NCI-H146 treated with DMSO at 0.1 percent for 48 hours (cell line): ENCODE data around the gene DRC1.

Source experiments
- DNase-seq: peaks from one replicate; lab custom pipeline; 2025; ENCODE audit not compliant: unreplicated experiment; lab: John Stamatoyannopoulos, UW

Gene DRC1

GRCh38 chr2:26396734-26397298, 4.9 kb upstream of the DRC1 start:
- no peak for DNase-seq

- peak; percentile 9 for DNase-seq
Measured at GRCh38 chr2:26399771-26400376, 1.8 kb upstream of the DRC1 start.

GRCh38 chr2:26400723-26401122, 997 bp upstream of the DRC1 start:
- DNase-seq: no peak

GRCh38 chr2:26407526-26407925, 5.8 kb downstream of the DRC1 start:
- no peak for DNase-seq

GRCh38 chr2:26409785-26410184, 8.1 kb downstream of the DRC1 start:
- no peak for DNase-seq

- no peak for DNase-seq
Measured at GRCh38 chr2:26410764-26411243, 9.1 kb downstream of the DRC1 start.

- no peak for DNase-seq
Measured at GRCh38 chr2:26411419-26411818, 9.7 kb downstream of the DRC1 start.

- DNase-seq: no peak
Measured at GRCh38 chr2:26412091-26412673, 10.5 kb downstream of the DRC1 start.

GRCh38 chr2:26414311-26414710, 12.6 kb downstream of the DRC1 start:
- DNase-seq: no peak

- no peak for DNase-seq
Measured at GRCh38 chr2:26421961-26422360, 20.2 kb downstream of the DRC1 start.

GRCh38 chr2:26422947-26423629, 21.4 kb downstream of the DRC1 start:
- no peak for DNase-seq

- DNase-seq: no peak
Measured at GRCh38 chr2:26423750-26424149, 22.0 kb downstream of the DRC1 start.

GRCh38 chr2:26424221-26424620, 22.5 kb downstream of the DRC1 start:
- no peak for DNase-seq

- no peak for DNase-seq
Measured at GRCh38 chr2:26428846-26429245, 27.1 kb downstream of the DRC1 start.

GRCh38 chr2:26429779-26430578, 28.3 kb downstream of the DRC1 start:
- peak; percentile 14 for DNase-seq

GRCh38 chr2:26430826-26431225, 29.1 kb downstream of the DRC1 start:
- DNase-seq: no peak

- no peak for DNase-seq
Measured at GRCh38 chr2:26432363-26432762, 30.6 kb downstream of the DRC1 start.

- DNase-seq: no peak
Measured at GRCh38 chr2:26432859-26433258, 31.1 kb downstream of the DRC1 start.

- DNase-seq: no peak
Measured at GRCh38 chr2:26435106-26435505, 33.4 kb downstream of the DRC1 start.

GRCh38 chr2:26438526-26438925, 36.8 kb downstream of the DRC1 start:
- DNase-seq: no peak

- no peak for DNase-seq
Measured at GRCh38 chr2:26438926-26439325, 37.2 kb downstream of the DRC1 start.
